Smooth muscle cell (in vitro differentiated cells): ENCODE measurements around the gene AKT1S1. TPM values are rescaled to one million over a fixed set of nuclear protein-coding genes. Genes with fewer than 3 reads are reported as not detected.

Experiments
- DNase-seq: peaks from one replicate; lab custom pipeline; 2025; ENCODE audit not compliant: unreplicated experiment; lab: John Stamatoyannopoulos, UW
- H2AFZ ChIP-seq: fragments of 200-600 bp; sonication (generic); 2 replicates; pipeline ENCODE4 v1.6.0; 2016; ENCODE audit warnings: antibody characterized with exemption, low read depth, mild to moderate bottlenecking
- H3F3A ChIP-seq: fragments of 200-600 bp; sonication (generic); 2 replicates; pipeline ENCODE4 v1.6.0; 2017; ENCODE audit warnings: antibody characterized with exemption, low read depth
- H3K27ac ChIP-seq: fragments of 200-600 bp; sonication (generic); 2 replicates; pipeline ENCODE4 v1.5.1; 2016; ENCODE audit warnings: low read depth, mild to moderate bottlenecking
- H3K27me3 ChIP-seq: fragments of 200-600 bp; sonication (generic); 2 replicates; pipeline ENCODE4 v1.6.1; 2016; ENCODE audit warnings: low read depth, mild to moderate bottlenecking
- H3K36me3 ChIP-seq: fragments of 200-600 bp; sonication (generic); 2 replicates; pipeline ENCODE4 v1.5.1; 2016; ENCODE audit warnings: low read depth
- H3K4me1 ChIP-seq: fragments of 200-600 bp; sonication (generic); 2 replicates; pipeline ENCODE4 v1.5.1; 2016; ENCODE audit warnings: low read depth
- H3K4me2 ChIP-seq: fragments of 200-600 bp; sonication (generic); 2 replicates; pipeline ENCODE4 v1.6.0; 2016; ENCODE audit warnings: mild to moderate bottlenecking
- H3K4me3 ChIP-seq: fragments of 200-600 bp; sonication (generic); 2 replicates; pipeline ENCODE4 v1.5.1; 2016; ENCODE audit warnings: mild to moderate bottlenecking
- H3K79me2 ChIP-seq: fragments of 200-600 bp; sonication (generic); 2 replicates; pipeline ENCODE4 v1.6.0; 2016; ENCODE audit warnings: low read depth, mild to moderate bottlenecking
- H3K9ac ChIP-seq: fragments of 200-600 bp; sonication (generic); 2 replicates; pipeline ENCODE4 v1.6.0; 2016; ENCODE audit warnings: low read depth
- H3K9me3 ChIP-seq: fragments of 200-600 bp; sonication (generic); replicated peaks from 2 replicates; pipeline ENCODE4 v1.5.1; 2016; ENCODE audit warnings: low read depth
- H4K20me1 ChIP-seq: fragments of 200-600 bp; sonication (generic); 2 replicates; pipeline ENCODE4 v1.6.0; 2016; ENCODE audit warnings: low read depth
- WGBS: methylation state at CpG from one replicate; pipeline ENCODE4 v1.1.7; 2016; ENCODE audit warnings: low lambda C conversion rate; 5-methylcytosine and 5-hydroxymethylcytosine counted together
- polyA plus RNA-seq: library from polyadenylated mRNA; unstranded; fragments of >200 nt; fragmentation: Nextera tagmentation; extraction: Ambion mirVana; gene quantifications from 2 replicates; pipeline ENCODE4 v1.2.1, GENCODE V29; 2016
- total RNA-seq: library from RNA; depleted of rRNA; stranded (reverse); fragments of >200 nt; gene quantifications from 2 replicates; pipeline ENCODE4 v1.2.3, GENCODE V29; 2014
- TF ChIP-seq, protein P1 (sequence below): fragments of 200-600 bp; sonication (generic); IDR thresholded peaks from 2 replicates; pipeline ENCODE4 v1.5.1; 2017; ENCODE audit warnings: borderline replicate concordance, mild to moderate bottlenecking, antibody characterized with exemption; ENCODE audit not compliant: insufficient read depth, poor library complexity, severe bottlenecking

AKT1S1 gene
- total and polyA plus RNA-seq, 2 experiments from 2014 or later, result 15.8 to 72.2 TPM

DNA sequence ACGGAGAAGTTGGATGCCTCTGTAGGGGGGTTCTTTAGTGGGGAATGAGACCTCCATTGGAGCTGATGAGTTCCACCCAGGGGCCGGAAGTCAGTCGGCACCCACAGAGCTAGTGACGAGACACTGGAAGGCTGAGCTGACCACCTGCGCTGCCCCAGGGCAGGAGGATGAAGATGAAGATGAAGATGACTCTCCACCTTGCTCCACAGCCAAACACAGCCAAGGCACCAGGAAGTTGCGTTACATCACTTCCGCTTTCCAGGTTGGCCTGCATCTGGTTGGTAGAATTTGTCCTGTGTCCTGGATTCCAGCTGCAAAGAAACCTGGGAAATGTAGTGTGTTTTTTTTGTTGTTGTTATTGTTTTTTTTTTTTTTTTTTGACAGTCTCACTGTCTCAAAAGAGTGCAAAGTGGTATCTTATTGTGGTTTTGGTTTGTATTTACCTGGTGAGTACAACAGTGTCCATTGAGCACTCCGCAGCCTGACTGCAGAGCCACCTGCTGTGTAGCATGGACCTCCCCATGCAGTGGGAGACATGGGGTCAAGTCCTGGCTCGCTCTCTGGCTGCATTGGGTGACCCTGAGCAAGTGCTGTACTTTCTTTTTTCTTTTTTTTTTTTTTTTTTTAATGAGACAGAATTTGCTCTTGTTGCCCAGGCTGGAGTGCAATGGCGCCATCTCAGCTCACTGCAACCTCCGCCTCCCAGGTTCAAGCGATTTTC is 2.2 kb upstream of the AKT1S1 start:
- H3F3A ChIP-seq, result peaks cover 3% of the 10 kb centered on the region
- no peak overlapping the region for H2AFZ ChIP-seq
- H3K4me3 ChIP-seq, result no peak overlapping the region
- H3K27ac ChIP-seq, result no peak overlapping the region
- H3K9ac ChIP-seq, result no peak overlapping the region
- H3K27me3 ChIP-seq, result no peaks in the 10 kb centered on the region
- peaks cover 5% of the 10 kb centered on the region for H4K20me1 ChIP-seq
- 95% methylated on average over 12 of the region's 12 CpGs for WGBS
- H3K4me2 ChIP-seq, result no peak overlapping the region
- H3K4me1 ChIP-seq, result peaks cover 12% of the 10 kb centered on the region
- no peak for DNase-seq
- no peaks in the 10 kb centered on the region for H3K9me3 ChIP-seq
- H3K79me2 ChIP-seq, result peaks cover 20% of the 10 kb centered on the region
- H3K36me3 ChIP-seq, result peaks cover 5% of the 10 kb centered on the region
- TF ChIP-seq, protein P1, sequence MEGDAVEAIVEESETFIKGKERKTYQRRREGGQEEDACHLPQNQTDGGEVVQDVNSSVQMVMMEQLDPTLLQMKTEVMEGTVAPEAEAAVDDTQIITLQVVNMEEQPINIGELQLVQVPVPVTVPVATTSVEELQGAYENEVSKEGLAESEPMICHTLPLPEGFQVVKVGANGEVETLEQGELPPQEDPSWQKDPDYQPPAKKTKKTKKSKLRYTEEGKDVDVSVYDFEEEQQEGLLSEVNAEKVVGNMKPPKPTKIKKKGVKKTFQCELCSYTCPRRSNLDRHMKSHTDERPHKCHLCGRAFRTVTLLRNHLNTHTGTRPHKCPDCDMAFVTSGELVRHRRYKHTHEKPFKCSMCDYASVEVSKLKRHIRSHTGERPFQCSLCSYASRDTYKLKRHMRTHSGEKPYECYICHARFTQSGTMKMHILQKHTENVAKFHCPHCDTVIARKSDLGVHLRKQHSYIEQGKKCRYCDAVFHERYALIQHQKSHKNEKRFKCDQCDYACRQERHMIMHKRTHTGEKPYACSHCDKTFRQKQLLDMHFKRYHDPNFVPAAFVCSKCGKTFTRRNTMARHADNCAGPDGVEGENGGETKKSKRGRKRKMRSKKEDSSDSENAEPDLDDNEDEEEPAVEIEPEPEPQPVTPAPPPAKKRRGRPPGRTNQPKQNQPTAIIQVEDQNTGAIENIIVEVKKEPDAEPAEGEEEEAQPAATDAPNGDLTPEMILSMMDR, result no peak

- H3K79me2 ChIP-seq, result peaks cover 25% of the 10 kb centered on the region
- peak overlapping the region; percentile 94 for H3K4me2 ChIP-seq
- no peaks in the 10 kb centered on the region for H3K9me3 ChIP-seq
- TF ChIP-seq, protein P1, result no peak
- H3K4me1 ChIP-seq, result peaks cover 12% of the 10 kb centered on the region
- H3K27ac ChIP-seq, result peak overlapping the region; percentile 96
- H3F3A ChIP-seq, result peaks cover 3% of the 10 kb centered on the region
- peaks cover 5% of the 10 kb centered on the region for H3K36me3 ChIP-seq
- H2AFZ ChIP-seq, result no peak overlapping the region
- 92% methylated on average over 9 of the region's 9 CpGs for WGBS
- H4K20me1 ChIP-seq, result peaks cover 5% of the 10 kb centered on the region
- H3K9ac ChIP-seq, result peak overlapping the region; percentile 95
- H3K27me3 ChIP-seq, result no peaks in the 10 kb centered on the region
- DNase-seq, result no peak
- peak overlapping the region; percentile 72 for H3K4me3 ChIP-seq
Observed at GRCh38 chr19:49878744-49879070, 1.6 kb upstream of the AKT1S1 start.

DNA sequence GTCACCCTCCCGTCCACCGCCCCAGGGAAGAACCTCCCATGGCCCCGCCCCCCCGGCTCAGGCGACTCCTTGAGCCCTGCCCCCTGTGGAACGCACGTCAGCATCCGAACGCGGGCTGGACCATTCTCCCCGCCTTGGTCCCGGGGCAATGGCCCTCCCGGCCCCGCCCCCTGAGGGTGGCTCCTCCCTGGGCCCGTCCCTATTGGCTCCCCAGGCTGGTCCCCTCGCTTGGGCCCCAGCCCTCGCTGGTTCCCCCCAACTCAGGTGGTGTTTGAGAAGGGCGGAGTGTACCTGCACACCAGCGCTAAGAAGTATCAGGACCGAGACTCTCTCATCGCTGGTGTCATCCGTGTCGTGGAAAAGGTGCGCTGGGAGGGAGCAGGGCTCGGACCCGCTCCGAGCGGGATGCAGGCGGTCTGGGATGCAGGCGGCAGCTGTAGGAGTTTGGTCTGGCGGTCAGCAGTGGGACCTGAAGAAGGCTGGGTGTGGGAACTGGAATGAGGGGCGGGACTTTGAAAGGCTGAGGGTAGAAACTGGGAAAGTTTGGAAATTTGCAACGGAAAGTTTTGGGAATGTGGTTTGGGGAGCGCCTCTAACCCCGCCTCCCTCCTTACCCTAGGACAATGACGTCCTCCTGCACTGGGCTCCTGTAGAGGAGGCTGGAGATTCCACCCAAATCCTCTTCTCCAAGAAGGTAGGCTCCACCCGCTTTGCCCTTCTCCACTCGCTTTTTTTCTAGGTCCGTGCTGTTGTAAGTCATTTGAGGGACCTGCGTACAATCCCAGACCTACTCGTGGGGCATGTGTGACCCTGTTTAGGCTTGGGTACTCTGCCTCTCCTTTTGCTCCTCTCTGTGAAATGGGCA is 956 bp upstream of the AKT1S1 start:
- peaks cover 3% of the 10 kb centered on the region for H3F3A ChIP-seq
- 7% methylated on average over 37 of the region's 41 CpGs for WGBS
- TF ChIP-seq, protein P1, result no peak

More for the DNA sequence above, 956 bp upstream of the AKT1S1 start:
- H3K79me2 ChIP-seq, result peaks cover 25% of the 10 kb centered on the region
- peak overlapping the region; percentile 95 for H3K9ac ChIP-seq
- peak overlapping the region; percentile 96 for H3K27ac ChIP-seq
- H3K9me3 ChIP-seq, result no peaks in the 10 kb centered on the region
- peak; percentile 98 for DNase-seq
- peak overlapping the region; percentile 94 for H3K4me2 ChIP-seq
- peak overlapping the region; percentile 71 for H2AFZ ChIP-seq
- H3K4me1 ChIP-seq, result peaks cover 12% of the 10 kb centered on the region
- H3K4me3 ChIP-seq, result peak overlapping the region; percentile 72
- H4K20me1 ChIP-seq, result peaks cover 5% of the 10 kb centered on the region
- H3K27me3 ChIP-seq, result no peaks in the 10 kb centered on the region
- peaks cover 2% of the 10 kb centered on the region for H3K36me3 ChIP-seq
